ENCODE results near the gene INSIG1.

Gene INSIG1

GRCh38 chr7:155346285-155346684 lies 48.6 kb downstream of the INSIG1 start:
- ChIA-PET CTCF (no interaction called here), POLR2A (no interaction called here)
- TF ChIP-seq CTCF (IDR thresholded peaks at IDR 0.05; ENCODE audit: insufficient read depth, low read length, missing control alignments) = no peak
- no peak overlapping the region for H3K4me3 ChIP-seq (ENCODE audit: low read depth, low read length)
- DNase-seq (ENCODE audit: low read depth, low spot score) = no peak

DNA sequence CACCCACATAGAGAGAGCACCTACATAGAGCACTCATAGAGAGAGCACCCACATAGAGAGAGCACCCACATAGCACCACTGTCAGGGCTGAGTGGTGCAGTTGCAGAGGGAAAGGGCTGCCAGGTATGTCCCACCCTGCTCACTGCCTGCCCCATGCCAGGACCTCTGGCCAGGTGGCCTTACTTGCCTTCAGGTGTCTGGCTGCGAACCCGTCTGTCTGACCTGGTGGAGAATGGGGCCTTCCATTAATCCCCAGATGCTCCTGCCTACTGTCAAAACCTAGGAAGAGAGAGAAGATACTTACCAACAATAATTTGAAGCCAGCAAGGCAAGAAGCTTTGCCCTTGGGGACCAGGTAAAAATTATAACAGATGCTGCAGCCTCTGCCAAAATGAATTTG lies 51.1 kb downstream of the INSIG1 start:
- no peak for TF ChIP-seq CTCF (IDR thresholded peaks at IDR 0.05; ENCODE audit: insufficient read depth, low read length, missing control alignments)
- CTCF ChIA-PET = interaction anchor here (1.1 to 1.6 kb wide), 2 partner anchors 158 to 421 kb away, joined by 3 to 7 read pairs; no protein-coding TSS in a partner anchor
- H3K4me3 ChIP-seq (ENCODE audit: low read depth, low read length) = no peak overlapping the region
- POLR2A ChIA-PET = no interaction called here
- DNase-seq (ENCODE audit: low read depth, low spot score) = no peak

- H3K4me3 ChIP-seq (ENCODE audit: low read depth, low read length) = no peak overlapping the region
- ChIA-PET POLR2A (no interaction called here), CTCF (interaction anchor here (1.1 to 1.6 kb wide), 2 partner anchors 159 to 422 kb away, joined by 3 to 7 read pairs; no protein-coding TSS in a partner anchor)
- TF ChIP-seq CTCF (IDR thresholded peaks at IDR 0.05; ENCODE audit: insufficient read depth, low read length, missing control alignments) = no peak
- DNase-seq (ENCODE audit: low read depth, low spot score) = no peak
Measured at GRCh38 chr7:155349601-155350331, 52.1 kb downstream of the INSIG1 start.

GRCh38 chr7:155351120-155351870 lies 53.6 kb downstream of the INSIG1 start:
- POLR2A ChIA-PET = no interaction called here
- H3K4me3 ChIP-seq (ENCODE audit: low read depth, low read length) = no peak overlapping the region
- CTCF ChIA-PET = no interaction called here
- DNase-seq (ENCODE audit: low read depth, low spot score) = no peak
- no peak for TF ChIP-seq CTCF (IDR thresholded peaks at IDR 0.05; ENCODE audit: insufficient read depth, low read length, missing control alignments)

GRCh38 chr7:155352076-155352752 lies 54.5 kb downstream of the INSIG1 start:
- ChIA-PET POLR2A (no interaction called here), CTCF (interaction anchor here (1.2 to 1.7 kb wide), 3 partner anchors 11 to 425 kb away, joined by 3 to 6 read pairs (median 5); no protein-coding TSS in a partner anchor)
- no peak for DNase-seq (ENCODE audit: low read depth, low spot score)
- no peak overlapping the region for H3K4me3 ChIP-seq (ENCODE audit: low read depth, low read length)
- TF ChIP-seq CTCF (IDR thresholded peaks at IDR 0.05; ENCODE audit: insufficient read depth, low read length, missing control alignments) = no peak

DNA sequence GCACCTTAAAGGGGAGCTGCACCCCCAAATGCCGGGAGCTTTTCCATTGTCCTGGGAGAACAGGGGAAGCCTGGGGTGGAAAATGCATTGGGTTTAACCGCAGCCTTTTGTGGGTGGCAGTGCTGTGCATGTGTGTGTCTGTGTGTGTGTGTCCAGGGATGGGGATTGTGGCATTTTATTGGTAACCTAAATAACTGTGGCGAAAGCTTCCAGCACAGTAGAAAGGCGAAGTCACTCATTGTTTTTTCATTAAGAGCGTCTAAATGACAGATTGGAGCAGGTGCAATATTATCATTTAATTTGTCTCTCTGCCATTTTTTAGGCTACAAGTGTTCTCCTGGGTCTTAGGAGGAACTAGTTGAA lies 55.1 kb downstream of the INSIG1 start:
- CTCF ChIA-PET = interaction anchor here (1.2 to 1.7 kb wide), 3 partner anchors 10 to 425 kb away, joined by 3 to 6 read pairs (median 5); no protein-coding TSS in a partner anchor
- TF ChIP-seq CTCF (IDR thresholded peaks at IDR 0.05; ENCODE audit: insufficient read depth, low read length, missing control alignments) = no peak

More for the DNA sequence above, 55.1 kb downstream of the INSIG1 start:
- POLR2A ChIA-PET = no interaction called here
- DNase-seq (ENCODE audit: low read depth, low spot score) = no peak
- H3K4me3 ChIP-seq (ENCODE audit: low read depth, low read length) = no peak overlapping the region

Data from AG04449 (cell line).